Measurements from ENCODE around the gene SYPL1. TPM values are rescaled to one million over a fixed set of nuclear protein-coding genes. Genes with fewer than 3 reads are reported as not detected.

Gene SYPL1
- total RNA-seq, 3 donors from 2014 or later: 96.2 to 116 (median 98.3) TPM

GRCh38 chr7:106080300-106080987 lies 31.7 kb downstream of the SYPL1 start:
- DNase-seq (ENCODE audit: low spot score in 2 of 2): no peak
- intact Hi-C loops (cut with DNase I; ENCODE audit: low total_unique reads): loop anchor here (1.0 kb wide), 1 partner anchor 22 kb away; no protein-coding TSS in a partner anchor
- Histone ChIP-seq H3K36me3 (no peaks in the 10 kb centered on the region), H3K4me3 (no peak overlapping the region), H3K27me3 (no peaks in the 10 kb centered on the region), H3K9me3 (no peaks in the 10 kb centered on the region), H3K27ac (no peak overlapping the region), H3K4me1 (no peaks in the 10 kb centered on the region)
- TF ChIP-seq POLR2A (IDR thresholded peaks at IDR 0.05): no peak
- TF ChIP-seq CTCF (IDR thresholded peaks at IDR 0.05): no peak
- no peak for TF ChIP-seq POLR2AphosphoS5 (IDR thresholded peaks at IDR 0.05)

- intact Hi-C loops (cut with DNase I; ENCODE audit: low total_unique reads): no loop called here
- Histone ChIP-seq H3K9me3 (no peaks in the 10 kb centered on the region), H3K27me3 (no peaks in the 10 kb centered on the region), H3K36me3 (no peaks in the 10 kb centered on the region), H3K4me1 (no peaks in the 10 kb centered on the region), H3K4me3 (no peak overlapping the region), H3K27ac (no peak overlapping the region)
- no peak for DNase-seq (ENCODE audit: low spot score in 2 of 2)
- TF ChIP-seq CTCF (IDR thresholded peaks at IDR 0.05): no peak
- TF ChIP-seq POLR2AphosphoS5 (IDR thresholded peaks at IDR 0.05): no peak
- no peak for TF ChIP-seq POLR2A (IDR thresholded peaks at IDR 0.05)
Measured at GRCh38 chr7:106076537-106076936, 35.6 kb downstream of the SYPL1 start.

- Histone ChIP-seq H3K4me1 (no peaks in the 10 kb centered on the region), H3K36me3 (no peaks in the 10 kb centered on the region), H3K4me3 (no peak overlapping the region), H3K27me3 (no peaks in the 10 kb centered on the region), H3K9me3 (no peaks in the 10 kb centered on the region), H3K27ac (no peak overlapping the region)
- intact Hi-C loops (cut with DNase I; ENCODE audit: low total_unique reads): no loop called here
- DNase-seq (ENCODE audit: low spot score in 2 of 2): no peak
- TF ChIP-seq POLR2A (IDR thresholded peaks at IDR 0.05) (no peak), CTCF (IDR thresholded peaks at IDR 0.05) (no peak), POLR2AphosphoS5 (IDR thresholded peaks at IDR 0.05) (no peak)
Measured at GRCh38 chr7:106075937-106076336, 36.2 kb downstream of the SYPL1 start.

GRCh38 chr7:106074257-106074656 lies 37.9 kb downstream of the SYPL1 start:
- Histone ChIP-seq H3K4me3 (no peak overlapping the region), H3K27me3 (no peaks in the 10 kb centered on the region), H3K9me3 (no peaks in the 10 kb centered on the region), H3K36me3 (no peaks in the 10 kb centered on the region), H3K27ac (no peak overlapping the region), H3K4me1 (peaks cover 0 to 2% of the 10 kb centered on the region in 2 donors)
- no peak for TF ChIP-seq POLR2A (IDR thresholded peaks at IDR 0.05)
- no peak for TF ChIP-seq CTCF (IDR thresholded peaks at IDR 0.05)
- no peak for TF ChIP-seq POLR2AphosphoS5 (IDR thresholded peaks at IDR 0.05)
- no peak for DNase-seq (ENCODE audit: low spot score in 2 of 2)
- intact Hi-C loops (cut with DNase I; ENCODE audit: low total_unique reads): no loop called here

GRCh38 chr7:106073701-106074100 lies 38.4 kb downstream of the SYPL1 start:
- peaks cover 0 to 2% of the 10 kb centered on the region in 2 donors for H3K4me1 ChIP-seq

More at GRCh38 chr7:106073701-106074100, 38.4 kb downstream of the SYPL1 start:
- Histone ChIP-seq H3K27me3 (no peaks in the 10 kb centered on the region), H3K9me3 (no peaks in the 10 kb centered on the region), H3K36me3 (no peaks in the 10 kb centered on the region), H3K27ac (no peak overlapping the region), H3K4me3 (no peak overlapping the region)
- intact Hi-C loops (cut with DNase I; ENCODE audit: low total_unique reads): no loop called here
- no peak for DNase-seq (ENCODE audit: low spot score in 2 of 2)
- TF ChIP-seq CTCF (IDR thresholded peaks at IDR 0.05): no peak
- no peak for TF ChIP-seq POLR2AphosphoS5 (IDR thresholded peaks at IDR 0.05)
- no peak for TF ChIP-seq POLR2A (IDR thresholded peaks at IDR 0.05)
